Spinal cord (tissue), 10 donors: ENCODE data around the gene RB1. TPM values are rescaled to one million over a fixed set of nuclear protein-coding genes. Genes with fewer than 3 reads are reported as not detected.
"Not testable (repeated sequence)": the region's sequence is repeated elsewhere in the genome, so short reads cannot be mapped to it uniquely, and the experiment has no call there.

Experiments
- DNase-seq, 6 donors: peaks; one replicate each; pipeline versions ENCODE4 v3.0.0 to v3.0.0-alpha.2; 2013 to 2015; ENCODE audit warnings: low spot score in 6 of 6, low read depth in 4 of 6
- H3K27ac ChIP-seq: one replicate; pipeline ENCODE4 v1.5.1; 2013; ENCODE audit warnings: low read depth, low read length, control low read depth
- H3K27me3 ChIP-seq: one replicate; pipeline ENCODE4 v1.6.1; 2013; ENCODE audit warnings: low read length; ENCODE audit not compliant: control insufficient read depth, insufficient read depth
- H3K36me3 ChIP-seq: one replicate; pipeline ENCODE4 v1.6.1; 2013; ENCODE audit warnings: low read length; ENCODE audit not compliant: control insufficient read depth, insufficient read depth
- H3K4me1 ChIP-seq: one replicate; pipeline ENCODE4 v1.6.1; 2013; ENCODE audit warnings: low read length; ENCODE audit not compliant: control insufficient read depth, insufficient read depth
- H3K4me3 ChIP-seq: one replicate; pipeline ENCODE4 v1.5.1; 2013; ENCODE audit warnings: low read depth, low read length, control low read depth
- H3K9me3 ChIP-seq: one replicate; pipeline ENCODE4 v1.6.1; 2013; ENCODE audit warnings: low read length; ENCODE audit not compliant: control insufficient read depth, insufficient read depth
- WGBS: methylation state at CpG from one replicate; pipeline ENCODE4 v1.1.5; 2013; ENCODE audit warnings: missing lambda C conversion rate; ENCODE audit not compliant: insufficient coverage; 5-methylcytosine and 5-hydroxymethylcytosine counted together
- polyA plus RNA-seq, 2 donors: library from polyadenylated mRNA; unstranded; fragments of 120-200 nt; gene quantifications; one replicate each; pipeline ENCODE4 v1.2.1, GENCODE V29; 2013; ENCODE audit not compliant: insufficient read length in 2 of 2
- total RNA-seq, 2 donors: library from RNA; depleted of rRNA in 1 of 2; stranded (reverse); fragments of 120-200 nt in 1 of 2; fragments of >200 nt in 1 of 2; gene quantifications; one replicate each; pipeline versions ENCODE4 v1.2.3 to v1.2.4, GENCODE V29; 2013 to 2014
- donor health status: healthy.

Gene RB1
- total and polyA plus RNA-seq, 4 donors: 38.0 to 99.8 (median 48.9) TPM

DNA sequence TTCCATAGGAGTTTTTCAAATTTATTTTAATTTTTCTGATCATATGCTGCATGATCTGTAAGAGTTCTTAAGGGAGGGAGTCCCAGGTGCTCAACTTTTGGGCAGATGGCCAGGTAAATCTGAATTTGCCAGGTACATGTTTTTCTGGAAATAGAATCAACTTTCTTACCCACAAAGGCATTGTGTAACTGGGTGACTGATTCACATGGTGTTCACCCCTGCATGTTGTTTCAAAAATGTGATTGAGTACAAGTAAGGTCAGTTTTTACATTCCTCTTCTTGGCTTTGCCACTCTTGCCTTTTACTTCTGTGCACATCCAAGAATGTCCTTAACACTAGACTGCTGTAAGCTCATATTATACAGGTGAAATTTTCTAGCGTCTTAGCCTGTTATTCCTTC is 30.4 kb downstream of the RB1 start:
- Histone ChIP-seq H3K9me3 (peaks cover 5% of the 10 kb centered on the region), H3K27ac (no peak overlapping the region), H3K4me3 (no peak overlapping the region), H3K27me3 (no peaks in the 10 kb centered on the region), H3K4me1 (no peaks in the 10 kb centered on the region), H3K36me3 (no peaks in the 10 kb centered on the region)
- no CpG with 5 or more reads among the region's 1 CpG for WGBS
- no peak for DNase-seq

DNA sequence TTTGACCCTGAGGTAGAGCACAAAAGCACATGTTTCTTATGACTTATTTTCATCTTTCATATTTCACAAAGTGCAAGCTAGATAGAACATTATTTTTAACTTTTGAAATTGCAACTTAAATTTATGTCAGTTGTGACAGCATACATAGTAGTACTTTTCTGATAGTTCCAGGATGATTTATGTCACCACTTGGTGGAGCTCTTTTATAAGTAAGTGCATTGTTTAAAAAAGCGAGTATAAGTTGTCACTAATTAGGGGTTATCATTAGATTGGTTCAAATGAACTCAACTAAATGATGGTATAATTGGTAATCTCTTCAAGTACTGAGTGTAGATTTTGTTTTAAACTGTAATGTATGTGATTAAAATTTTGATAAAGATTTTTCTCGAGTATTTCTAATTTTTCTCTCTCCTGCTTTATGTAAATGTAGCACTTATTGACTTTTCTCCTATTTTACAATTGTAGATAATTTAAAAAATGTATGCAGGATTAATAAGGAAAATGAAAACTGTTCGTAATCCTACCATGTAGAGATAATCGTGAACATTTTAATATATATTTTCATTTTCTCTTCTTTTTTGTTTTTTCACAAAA is 31.1 kb downstream of the RB1 start:
- Histone ChIP-seq H3K9me3 (peaks cover 5% of the 10 kb centered on the region), H3K4me3 (no peak overlapping the region), H3K4me1 (no peaks in the 10 kb centered on the region), H3K27me3 (no peaks in the 10 kb centered on the region), H3K27ac (no peak overlapping the region), H3K36me3 (no peaks in the 10 kb centered on the region)
- 40% methylated on average over 1 of the region's 4 CpGs for WGBS
- DNase-seq: peak in 2 of 6 donors; percentile 12 to 38

DNA sequence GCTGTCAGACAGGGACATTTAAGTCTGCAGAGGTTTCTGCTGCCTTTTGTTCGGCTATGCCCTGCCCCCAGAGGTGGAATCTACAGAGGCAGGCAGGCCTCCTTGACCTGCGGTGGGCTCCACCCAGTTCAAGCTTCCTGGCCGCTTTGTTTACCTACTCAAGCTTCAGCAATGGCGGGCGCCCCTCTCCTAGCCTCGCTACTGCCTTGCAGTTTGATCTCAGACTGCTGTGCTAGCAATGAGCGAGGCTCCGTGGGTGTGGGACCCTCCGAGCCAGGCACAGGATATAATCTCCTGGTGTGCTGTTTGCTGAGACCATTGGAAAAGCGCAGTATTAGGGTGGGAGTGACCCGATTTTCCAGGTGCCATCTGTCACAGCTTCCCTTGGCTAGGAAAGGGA is 35.6 kb downstream of the RB1 start:
- H3K27ac ChIP-seq, H3K4me1 ChIP-seq, DNase-seq, H3K27me3 ChIP-seq, H3K9me3 ChIP-seq, H3K36me3 ChIP-seq, H3K4me3 ChIP-seq: not testable (repeated sequence)
- 100% methylated on average over 9 of the region's 11 CpGs for WGBS

DNA sequence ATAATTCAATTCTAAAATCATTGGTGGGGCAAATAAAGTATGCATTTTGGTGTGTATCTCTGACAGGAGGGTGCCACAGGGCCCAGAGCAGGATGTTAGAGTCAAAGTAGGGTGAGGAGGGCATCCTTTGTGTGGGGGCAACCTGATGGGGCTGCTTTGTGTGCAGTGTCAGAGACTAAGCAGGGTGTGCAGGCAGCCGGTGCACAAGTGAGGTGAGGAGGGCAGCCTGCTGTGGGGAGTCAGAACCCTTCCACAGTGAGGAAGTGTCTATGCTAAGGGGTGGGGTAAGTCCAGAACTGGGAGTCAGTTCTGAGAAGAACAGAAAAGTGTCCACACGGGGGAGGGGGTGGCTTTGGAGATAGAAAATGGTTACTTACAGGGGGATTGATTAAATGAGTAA is 40.7 kb downstream of the RB1 start:
- no peak overlapping the region for H3K4me3 ChIP-seq
- DNase-seq: no peak
- no peaks in the 10 kb centered on the region for H3K4me1 ChIP-seq
- no peak overlapping the region for H3K27ac ChIP-seq
- no peaks in the 10 kb centered on the region for H3K36me3 ChIP-seq
- H3K9me3 ChIP-seq: no peaks in the 10 kb centered on the region
- WGBS: 92% methylated on average over 2 of the region's 2 CpGs
- no peaks in the 10 kb centered on the region for H3K27me3 ChIP-seq

DNA sequence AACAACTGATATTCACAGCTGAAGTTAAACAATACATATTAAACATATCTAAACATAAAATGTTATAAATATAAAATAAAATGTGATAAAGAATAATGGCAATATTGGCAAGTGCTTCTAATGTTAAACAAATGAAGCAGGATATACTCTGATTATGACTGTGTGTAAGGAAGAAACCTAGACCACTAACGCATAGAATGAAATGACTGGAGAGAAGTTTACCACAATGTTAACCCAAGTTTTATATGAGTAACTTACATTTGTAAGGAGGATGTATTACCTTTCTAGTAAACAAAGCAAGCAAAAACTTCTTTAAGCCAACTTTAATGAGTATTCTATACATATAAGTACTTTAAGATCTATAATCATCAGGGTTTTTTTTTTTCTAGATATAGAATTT is 43.0 kb downstream of the RB1 start:
- Histone ChIP-seq H3K36me3 (no peaks in the 10 kb centered on the region), H3K4me3 (no peak overlapping the region), H3K27ac (no peak overlapping the region), H3K9me3 (no peaks in the 10 kb centered on the region), H3K4me1 (no peaks in the 10 kb centered on the region), H3K27me3 (no peaks in the 10 kb centered on the region)
- no peak for DNase-seq
- no CpG with 5 or more reads among the region's 1 CpG for WGBS

DNA sequence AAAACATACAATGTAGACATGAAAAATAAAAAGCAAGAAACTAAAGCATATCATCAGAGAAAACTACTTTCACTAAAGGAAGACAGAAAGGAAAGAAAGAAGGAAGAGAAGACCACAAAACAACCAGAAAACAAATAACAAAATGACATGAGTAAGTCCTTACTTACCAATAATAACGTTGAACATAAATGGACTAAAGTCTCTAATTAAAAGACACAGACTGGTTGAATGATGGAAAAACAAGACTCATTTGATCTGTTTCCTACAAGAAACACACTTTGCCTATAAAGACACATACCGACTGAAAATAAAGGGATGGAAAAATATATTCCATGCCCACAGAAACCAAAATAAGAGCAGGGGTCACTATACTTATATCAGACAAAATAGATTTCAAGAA is 46.0 kb downstream of the RB1 start:
- Histone ChIP-seq H3K4me1 (no peaks in the 10 kb centered on the region), H3K27me3 (no peaks in the 10 kb centered on the region), H3K36me3 (no peaks in the 10 kb centered on the region), H3K4me3 (no peak overlapping the region), H3K27ac (no peak overlapping the region), H3K9me3 (peaks cover 6% of the 10 kb centered on the region)
- no peak for DNase-seq
- WGBS: no CpG with 5 or more reads among the region's 2 CpGs

DNA sequence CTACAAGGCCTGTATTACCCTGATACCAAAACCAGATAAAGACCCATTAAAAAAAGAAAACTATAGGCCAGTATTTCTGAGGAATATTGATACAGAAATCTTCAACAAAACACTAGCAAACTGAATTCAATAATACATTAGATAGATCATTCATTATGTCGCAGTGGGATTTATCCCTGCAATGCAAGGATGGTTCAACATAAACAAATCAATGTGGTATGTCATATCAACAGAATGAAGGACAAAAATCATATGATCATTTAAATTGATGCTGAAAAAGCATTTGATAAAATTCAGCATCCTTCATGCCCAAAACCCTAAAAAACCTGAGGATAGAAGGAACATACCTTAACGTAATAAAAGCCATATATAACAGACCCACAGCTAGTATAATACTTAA is 50.0 kb downstream of the RB1 start:
- H3K27ac ChIP-seq: no peak overlapping the region
- H3K27me3 ChIP-seq: no peaks in the 10 kb centered on the region
- no CpG with 5 or more reads among the region's 2 CpGs for WGBS
- no peaks in the 10 kb centered on the region for H3K4me1 ChIP-seq
- no peak overlapping the region for H3K4me3 ChIP-seq
- no peak for DNase-seq
- H3K9me3 ChIP-seq: peaks cover 6% of the 10 kb centered on the region
- no peaks in the 10 kb centered on the region for H3K36me3 ChIP-seq

DNA sequence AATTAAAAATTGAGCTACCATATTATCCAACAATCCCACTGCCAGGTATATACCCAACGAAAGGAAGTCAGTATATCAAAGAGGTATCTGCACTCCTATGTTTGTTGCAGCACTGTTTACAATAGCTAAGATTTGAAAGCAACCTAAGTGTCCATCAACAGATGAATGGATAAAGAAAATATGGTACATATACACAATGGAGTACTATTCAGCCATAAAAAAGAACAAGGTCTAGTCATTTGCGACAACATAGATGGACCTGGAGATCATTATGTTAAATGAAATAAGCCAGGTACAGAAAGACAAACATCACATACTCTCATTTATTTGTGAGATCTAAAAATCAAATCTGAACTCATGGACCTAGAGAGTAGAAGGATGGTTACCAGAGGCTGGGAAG is 52.0 kb downstream of the RB1 start:
- no CpG with 5 or more reads among the region's 2 CpGs for WGBS
- not testable (repeated sequence) for DNase-seq, H3K36me3 ChIP-seq, H3K9me3 ChIP-seq, H3K4me3 ChIP-seq, H3K27me3 ChIP-seq, H3K4me1 ChIP-seq, H3K27ac ChIP-seq

DNA sequence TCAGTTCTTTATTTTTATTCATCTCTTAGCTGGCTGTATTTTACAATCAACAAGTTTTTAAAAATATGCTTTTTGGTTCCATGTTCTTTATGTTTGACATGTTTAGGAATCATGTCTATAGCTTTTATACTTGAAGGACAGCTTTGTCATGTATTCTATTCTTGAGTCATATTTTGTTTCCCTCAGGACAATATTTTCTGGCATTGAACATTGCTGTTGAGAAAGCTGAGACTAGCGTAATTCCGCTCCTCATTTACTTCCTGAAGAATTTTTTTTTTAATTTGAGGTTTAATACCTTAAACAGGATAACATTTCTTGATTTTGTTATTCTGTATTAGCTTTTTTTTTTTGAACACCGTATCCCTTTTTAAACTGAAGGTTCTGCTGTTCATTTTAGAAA is 53.2 kb downstream of the RB1 start:
- Histone ChIP-seq H3K4me3 (no peak overlapping the region), H3K36me3 (no peaks in the 10 kb centered on the region), H3K27ac (no peak overlapping the region), H3K9me3 (peaks cover 6% of the 10 kb centered on the region), H3K4me1 (no peaks in the 10 kb centered on the region), H3K27me3 (no peaks in the 10 kb centered on the region)
- no CpG with 5 or more reads among the region's 3 CpGs for WGBS
- DNase-seq: no peak

DNA sequence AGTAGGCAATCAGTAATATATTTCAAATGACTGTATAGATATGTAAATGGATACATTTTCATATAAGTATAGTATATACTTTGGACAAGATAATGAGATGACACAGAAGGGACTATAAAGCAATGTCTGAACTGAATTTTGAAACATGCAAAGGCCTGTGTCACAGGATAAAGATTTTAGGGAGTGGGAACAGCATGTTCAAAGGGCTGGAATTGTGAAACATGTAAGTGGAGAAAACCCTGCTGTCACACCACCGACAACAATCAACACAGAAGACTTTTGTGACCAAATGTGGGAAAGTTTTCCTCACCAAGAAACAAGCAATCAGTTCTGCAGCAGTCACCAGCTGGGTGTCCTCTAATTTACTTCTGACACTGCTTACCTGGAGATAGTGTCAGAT is 66.4 kb downstream of the RB1 start:
- Histone ChIP-seq H3K27ac (no peak overlapping the region), H3K4me1 (no peaks in the 10 kb centered on the region), H3K36me3 (no peaks in the 10 kb centered on the region), H3K4me3 (no peak overlapping the region), H3K9me3 (no peaks in the 10 kb centered on the region), H3K27me3 (no peaks in the 10 kb centered on the region)
- no peak for DNase-seq
- WGBS: no CpG with 5 or more reads among the region's 1 CpG
